Transverse colon (tissue), 4 donors: ENCODE measurements around the gene SIRT2. TPM values are rescaled to one million over a fixed set of nuclear protein-coding genes. Genes with fewer than 3 reads are reported as not detected.

Source experiments
- DNase-seq: peaks from one replicate; pipeline ENCODE4 v3.0.0-alpha.2; 2019
- H3K27ac ChIP-seq, 4 donors: fragments of 200-600 bp; sonication (generic); 2 replicates each; pipeline ENCODE4 v1.5.1; 2016 to 2018; ENCODE audit warnings: inconsistent platforms in 4 of 4
- H3K27me3 ChIP-seq: fragments of 200-600 bp; sonication (generic); 2 replicates; pipeline ENCODE4 v1.5.1; 2017; ENCODE audit warnings: inconsistent platforms
- H3K36me3 ChIP-seq, 4 donors: fragments of 200-600 bp; sonication (generic); 2 replicates each; pipeline ENCODE4 v1.5.1; 2017 to 2019; ENCODE audit warnings: inconsistent platforms in 4 of 4
- H3K4me1 ChIP-seq, 4 donors: fragments of 200-600 bp; sonication (generic); 2 replicates each; pipeline ENCODE4 v1.5.1; 2017 to 2020; ENCODE audit warnings: inconsistent platforms in 4 of 4
- H3K4me3 ChIP-seq, 4 donors: fragments of 200-600 bp; sonication (generic); 1 replicate in 1 of 4; 2 replicates in 3 of 4; pipeline versions ENCODE4 v1.5.1 to v1.6.1; 2017 to 2019; ENCODE audit warnings: inconsistent platforms in 4 of 4
- H3K9me3 ChIP-seq, 2 donors: fragments of 200-600 bp; sonication (generic); 2 replicates each; pipeline ENCODE4 v1.5.1; 2017 to 2019; ENCODE audit warnings: inconsistent platforms in 2 of 2
- EP300 ChIP-seq: sonication (generic); formaldehyde crosslinking; IDR thresholded peaks from one replicate; pipeline ENCODE4 v1.6.1; 2017; ENCODE audit warnings: antibody characterized with exemption, low read depth
- POLR2A ChIP-seq: fragments of 450-650 bp; IDR thresholded peaks from one replicate; pipeline ENCODE4 v1.6.1; 2016; ENCODE audit warnings: antibody characterized with exemption, mild to moderate bottlenecking, moderate library complexity
- POLR2AphosphoS5 ChIP-seq, 3 donors: sonication (generic); formaldehyde crosslinking; IDR thresholded peaks; one replicate each; pipeline ENCODE4 v1.6.1; 2016; ENCODE audit warnings: antibody characterized with exemption in 3 of 3
- WGBS, 2 donors: methylation state at CpG; one replicate each; pipeline ENCODE4 v1.1.5; 2018; ENCODE audit warnings: low coverage in 1 of 2; 5-methylcytosine and 5-hydroxymethylcytosine counted together
- in situ Hi-C, 4 donors: fragments of 200-750 bp; cut with MboI; loops; one replicate each; pipeline versions ENCODE4 v1.15.0 to v1.15.1; 2017; ENCODE audit warnings: low sequenced_read_pairs in 3 of 4, low pct_ligation_motif_present in 1 of 4, low pct_unique_long_range_greater_than_20kb in 1 of 4
- intact Hi-C: fragments of 100-400 bp; cut with DNase I; formaldehyde crosslinking; loops from one replicate; pipeline ENCODE4 v1.15.1; 2023; ENCODE audit warnings: low total_unique reads
- total RNA-seq, 4 donors: library from RNA; depleted of rRNA; stranded (reverse); fragments of >200 nt; gene quantifications; one replicate each; pipeline ENCODE4 v1.1.0, GENCODE V29; 2016
- TF ChIP-seq, protein P1 (sequence below), 5 experiments: fragments of 200-600 bp in 3 of 5; fragments of 450-650 bp in 2 of 5; sonication (generic) in 3 of 5; IDR thresholded peaks; 1 replicate in 2 of 5; 2 replicates in 3 of 5; pipeline ENCODE4 v1.5.1; 2016 to 2017; ENCODE audit warnings: antibody characterized with exemption in 5 of 5, inconsistent platforms in 3 of 5, mild to moderate bottlenecking in 2 of 5, moderate library complexity in 1 of 5

Gene SIRT2
- total RNA-seq, 4 donors from 2014 or later = 56.3 to 128 (median 64.2) TPM

DNA sequence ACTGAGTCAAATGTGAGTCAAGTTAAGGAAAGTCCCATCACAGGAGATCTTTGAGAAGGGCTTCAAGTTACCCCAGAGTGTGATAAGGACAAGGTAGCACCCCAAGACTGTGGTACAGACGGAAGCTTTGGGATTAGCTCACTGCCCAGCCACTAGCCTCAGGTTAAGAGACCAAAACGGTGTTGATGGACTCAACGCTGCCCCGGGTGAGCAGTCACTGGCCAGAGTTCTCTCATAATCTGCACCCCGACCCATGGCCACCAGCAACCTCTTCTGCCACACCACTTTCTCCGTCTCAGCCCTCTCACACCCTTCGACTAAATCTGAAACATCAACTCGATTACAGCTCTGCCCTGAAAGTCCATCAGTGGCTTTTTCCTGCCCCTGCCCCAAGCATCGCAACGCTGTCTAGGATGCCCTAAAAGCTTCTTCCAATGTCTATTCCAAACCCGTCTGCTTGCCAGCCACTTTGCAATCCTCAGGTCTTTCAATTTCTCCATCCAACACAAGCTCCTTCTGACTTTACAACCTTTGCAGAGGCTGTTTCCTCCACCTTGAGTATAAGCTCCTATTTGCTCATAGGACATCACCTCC is 55.2 kb downstream of the SIRT2 start:
- Histone ChIP-seq H3K27me3 (no peaks in the 10 kb centered on the region), H3K36me3 (peaks cover 0 to 84% (median 44%) of the 10 kb centered on the region in 4 donors), H3K4me1 (peaks cover 15 to 42% (median 25%) of the 10 kb centered on the region in 4 donors), H3K9me3 (no peaks in the 10 kb centered on the region), H3K27ac (peak overlapping the region in 1 of 4 donors; percentile 47), H3K4me3 (no peak overlapping the region)
- in situ Hi-C loops = no loop called here
- intact Hi-C loops = no loop called here
- TF ChIP-seq, protein P1, sequence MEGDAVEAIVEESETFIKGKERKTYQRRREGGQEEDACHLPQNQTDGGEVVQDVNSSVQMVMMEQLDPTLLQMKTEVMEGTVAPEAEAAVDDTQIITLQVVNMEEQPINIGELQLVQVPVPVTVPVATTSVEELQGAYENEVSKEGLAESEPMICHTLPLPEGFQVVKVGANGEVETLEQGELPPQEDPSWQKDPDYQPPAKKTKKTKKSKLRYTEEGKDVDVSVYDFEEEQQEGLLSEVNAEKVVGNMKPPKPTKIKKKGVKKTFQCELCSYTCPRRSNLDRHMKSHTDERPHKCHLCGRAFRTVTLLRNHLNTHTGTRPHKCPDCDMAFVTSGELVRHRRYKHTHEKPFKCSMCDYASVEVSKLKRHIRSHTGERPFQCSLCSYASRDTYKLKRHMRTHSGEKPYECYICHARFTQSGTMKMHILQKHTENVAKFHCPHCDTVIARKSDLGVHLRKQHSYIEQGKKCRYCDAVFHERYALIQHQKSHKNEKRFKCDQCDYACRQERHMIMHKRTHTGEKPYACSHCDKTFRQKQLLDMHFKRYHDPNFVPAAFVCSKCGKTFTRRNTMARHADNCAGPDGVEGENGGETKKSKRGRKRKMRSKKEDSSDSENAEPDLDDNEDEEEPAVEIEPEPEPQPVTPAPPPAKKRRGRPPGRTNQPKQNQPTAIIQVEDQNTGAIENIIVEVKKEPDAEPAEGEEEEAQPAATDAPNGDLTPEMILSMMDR (IDR thresholded peaks at IDR 0.05) = no peak
- no peak for TF ChIP-seq POLR2AphosphoS5 (IDR thresholded peaks at IDR 0.05)
- no peak for TF ChIP-seq POLR2A
- TF ChIP-seq EP300 = no peak
- WGBS, 2 donors = 84 to 87% methylated on average over 10 to 11 of the region's 11 CpGs
- no peak for DNase-seq

DNA sequence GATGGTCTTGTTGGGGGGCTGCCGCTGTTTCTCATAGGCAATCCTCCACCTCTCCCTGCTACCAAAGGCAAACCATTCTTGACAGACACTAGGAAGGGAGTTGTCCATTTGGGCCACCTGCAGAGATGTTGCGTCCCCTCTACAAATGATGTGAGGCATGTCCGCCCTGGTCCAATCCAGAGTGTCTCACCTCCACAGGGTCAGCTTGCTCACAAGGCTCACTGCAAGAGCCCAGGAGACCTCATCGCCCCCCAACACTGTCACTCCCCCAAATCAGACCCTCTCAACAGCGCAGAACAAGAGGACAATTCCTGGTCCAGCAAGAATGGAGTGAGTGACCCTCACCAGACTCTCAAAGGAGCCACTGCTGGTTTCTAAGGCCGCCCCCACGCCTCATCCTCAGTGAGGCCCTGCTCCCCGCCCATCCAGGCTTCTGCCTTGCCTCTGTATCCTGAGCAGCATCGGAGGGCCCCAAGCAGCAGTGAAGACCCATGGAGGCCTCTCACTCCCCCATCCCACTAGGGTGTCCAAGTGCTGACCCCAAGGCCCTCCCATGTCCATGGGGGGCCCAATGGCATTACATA is 56.2 kb downstream of the SIRT2 start:
- WGBS, 2 donors = 95% methylated on average over 9 of the region's 9 CpGs; no CpG with 5 or more reads in 1 of the 2 donors
- H3K4me3 ChIP-seq = no peak overlapping the region
- H3K36me3 ChIP-seq = peaks cover 0 to 93% (median 49%) of the 10 kb centered on the region in 4 donors
- H3K27me3 ChIP-seq = no peaks in the 10 kb centered on the region
- TF ChIP-seq EP300 = no peak
- TF ChIP-seq, protein P1 (IDR thresholded peaks at IDR 0.05) = no peak
- in situ Hi-C loops = no loop called here
- intact Hi-C loops = no loop called here
- no peak for DNase-seq
- peaks cover 9 to 34% (median 20%) of the 10 kb centered on the region in 4 donors for H3K4me1 ChIP-seq
- H3K27ac ChIP-seq = peak overlapping the region in 3 of 4 donors; percentile 5 to 47 (median 12)
- no peaks in the 10 kb centered on the region for H3K9me3 ChIP-seq

GRCh38 chr19:38842439-38843174 is 56.8 kb downstream of the SIRT2 start:
- in situ Hi-C loops (no loop called here), intact Hi-C loops (no loop called here)
- peaks cover 0 to 98% (median 52%) of the 10 kb centered on the region in 4 donors for H3K36me3 ChIP-seq
- H3K9me3 ChIP-seq = no peaks in the 10 kb centered on the region
- H3K4me3 ChIP-seq = no peak overlapping the region
- peak overlapping the region in 3 of 4 donors; percentile 22 to 47 (median 34) for H3K27ac ChIP-seq
- 83% methylated on average over 4 to 17 of the region's 17 CpGs for whole genome bisulfite sequencing, 2 donors
- H3K27me3 ChIP-seq = no peaks in the 10 kb centered on the region
- TF ChIP-seq POLR2A = no peak
- TF ChIP-seq POLR2AphosphoS5 (IDR thresholded peaks at IDR 0.05) = peak in 1 of 3 donors; percentile 34
- peak; percentile 60 for DNase-seq
- H3K4me1 ChIP-seq = peaks cover 3 to 27% (median 15%) of the 10 kb centered on the region in 4 donors

DNA sequence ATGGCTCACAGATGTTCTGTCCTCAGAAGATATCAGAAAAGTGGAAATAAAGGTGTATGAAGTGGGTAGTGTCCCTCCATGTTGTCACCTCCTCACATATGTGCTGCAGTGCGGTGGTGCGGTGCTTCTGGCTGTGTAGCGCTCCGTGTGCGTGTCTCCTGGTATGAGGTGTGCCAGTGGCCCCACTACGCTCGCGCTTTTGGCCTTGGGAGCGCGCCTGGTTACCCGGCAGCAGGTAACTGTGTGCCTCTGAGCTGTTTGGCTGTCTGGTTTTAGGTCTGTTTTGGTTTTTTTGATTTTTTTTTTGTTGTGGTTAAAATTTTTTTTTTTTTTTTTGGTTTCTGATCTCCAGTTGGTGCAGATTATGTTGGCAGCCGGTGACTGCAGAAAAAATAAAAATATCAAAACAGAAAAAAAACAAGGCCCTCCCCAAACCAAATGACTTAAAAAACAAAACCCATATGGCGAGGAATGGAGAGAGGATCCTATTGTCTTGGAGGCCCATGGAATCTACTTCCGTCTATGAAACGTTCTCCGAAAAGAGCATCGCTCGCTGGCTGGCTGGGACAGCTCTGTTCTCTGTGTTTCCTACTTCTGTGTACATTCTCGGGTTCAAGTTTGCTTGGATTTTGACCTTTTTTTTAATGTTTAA is 57.5 kb downstream of the SIRT2 start:
- intact Hi-C loops (no loop called here), in situ Hi-C loops (no loop called here)
- Histone ChIP-seq H3K4me1 (peaks cover 0 to 20% (median 8%) of the 10 kb centered on the region in 4 donors), H3K27ac (peak overlapping the region; percentile 22 to 36 (median 30)), H3K36me3 (peaks cover 0 to 100% (median 53%) of the 10 kb centered on the region in 4 donors), H3K9me3 (no peaks in the 10 kb centered on the region), H3K4me3 (no peak overlapping the region), H3K27me3 (no peaks in the 10 kb centered on the region)
- TF ChIP-seq EP300 = no peak
- TF ChIP-seq POLR2A = peak; percentile 39
- TF ChIP-seq POLR2AphosphoS5 (IDR thresholded peaks at IDR 0.05) = peak in 2 of 3 donors; percentile 16 to 32
- no peak for DNase-seq
- WGBS, 2 donors = 89 to 90% methylated on average over 8 to 19 of the region's 19 CpGs
